Pancreas (tissue), 10 donors: Measurements from ENCODE around the gene PRR15L. TPM values are rescaled to one million over a fixed set of nuclear protein-coding genes. Genes with fewer than 3 reads are reported as not detected.

Source experiments
- ATAC-seq, 4 donors: fragments of 200-7000 bp; cut with Tn5 transposase; one replicate each; pipeline versions ENCODE4 v1.8.0 to v1.9.1; 2020; ENCODE audit warnings: mild to moderate bottlenecking in 4 of 4, moderate library complexity in 4 of 4
- DNase-seq, 6 donors: peaks; one replicate each; pipeline ENCODE4 v3.0.0-alpha.2; 2020
- FAIRE-seq: peaks from 2 replicates; lab custom pipeline; 2012; peaks lifted over from hg19 to GRCh38; lab: Jason Lieb, UNC
- H3K27ac ChIP-seq, 4 donors: fragments of 200-600 bp; sonication (generic); 1 replicate in 3 of 4; 2 replicates in 1 of 4; pipeline versions ENCODE4 v1.5.0 to v1.8.0; 2020
- H3K27me3 ChIP-seq, 4 donors: fragments of 200-600 bp; one replicate each; pipeline ENCODE4 v1.8.0; 2021
- H3K36me3 ChIP-seq, 3 donors: fragments of 200-600 bp; sonication (generic) in 1 of 3; one replicate each; pipeline versions ENCODE4 v1.5.0 to v1.8.0; 2020 to 2021
- H3K4me1 ChIP-seq, 3 donors: fragments of 200-600 bp; one replicate each; pipeline ENCODE4 v1.8.0; 2021
- H3K4me3 ChIP-seq, 4 donors: fragments of 200-600 bp; sonication (generic) in 2 of 4; one replicate each; pipeline versions ENCODE4 v1.5.0 to v1.8.0; 2020 to 2021
- H3K9me3 ChIP-seq, 4 donors: fragments of 200-600 bp; one replicate each; pipeline ENCODE4 v1.8.0; 2021
- WGBS, 2 donors: extraction: QIAGEN DNeasy Blood & Tissue Kit; methylation state at CpG; one replicate each; pipeline ENCODE4 v1.1.7; 2013; 5-methylcytosine and 5-hydroxymethylcytosine counted together
- intact Hi-C, 3 donors: fragments of 100-400 bp; cut with DNase I; formaldehyde crosslinking; loops; one replicate each; pipeline versions ENCODE4 v1.11.1 to v1.14.2; 2022
- polyA plus RNA-seq, 2 donors: library from polyadenylated mRNA; stranded (reverse); fragments of 200-250 nt; gene quantifications; one replicate each; pipeline ENCODE4 v1.2.3, GENCODE V29; 2013
- total RNA-seq, 6 donors: library from RNA; stranded (reverse); fragmentation: NEBNext Ultra II Directional in 4 of 6; extraction: Animal tissue kit (Norgen Biotek cat#: 25700) in 4 of 6; gene quantifications; one replicate each; pipeline versions ENCODE4 v1.2.1 to v1.2.4, GENCODE V29; 2021 to 2023
- TF ChIP-seq, protein P1 (sequence below), 4 donors: fragments of 200-600 bp; sonication (generic) in 3 of 4; IDR thresholded peaks; one replicate each; pipeline versions ENCODE4 v1.5.0 to v1.8.0; 2021; ENCODE audit warnings: antibody characterized with exemption in 4 of 4
- donor health status: healthy with polysubstance abuse.
- donor health status: DM: no; HTN: no; CAD: no; lungs with moderate emphysema.
- donor health status: DM: no; HTN: no; CAD: no.
- donor health status: control.
- donor health status: control.
- donor health status: Bipolar disorder and iron deficiency.
- donor health status: DM: yes; HTN: yes; CAD: no.
- donor health status: DM: no; HTN: no; CAD: no.
- donor health status: DM: no; HTN: no; CAD: no.
- donor health status: DM: yes; HTN: yes; CAD: no.

PRR15L gene
- total and polyA plus RNA-seq, 8 donors = 26.6 to 68.6 (median 49.8) TPM

GRCh38 chr17:47948706-47949196 is 8.9 kb downstream of the PRR15L start:
- Histone ChIP-seq H3K9me3 (no peaks in the 10 kb centered on the region), H3K4me1 (peaks cover 66 to 87% (median 79%) of the 10 kb centered on the region in 3 donors), H3K4me3 (peak overlapping the region in 1 of 4 donors; percentile 25), H3K27me3 (no peaks in the 10 kb centered on the region), H3K27ac (peak overlapping the region; percentile 85 to 97 (median 92)), H3K36me3 (peaks cover 0 to 14% (median 12%) of the 10 kb centered on the region in 3 donors)
- TF ChIP-seq, protein P1, sequence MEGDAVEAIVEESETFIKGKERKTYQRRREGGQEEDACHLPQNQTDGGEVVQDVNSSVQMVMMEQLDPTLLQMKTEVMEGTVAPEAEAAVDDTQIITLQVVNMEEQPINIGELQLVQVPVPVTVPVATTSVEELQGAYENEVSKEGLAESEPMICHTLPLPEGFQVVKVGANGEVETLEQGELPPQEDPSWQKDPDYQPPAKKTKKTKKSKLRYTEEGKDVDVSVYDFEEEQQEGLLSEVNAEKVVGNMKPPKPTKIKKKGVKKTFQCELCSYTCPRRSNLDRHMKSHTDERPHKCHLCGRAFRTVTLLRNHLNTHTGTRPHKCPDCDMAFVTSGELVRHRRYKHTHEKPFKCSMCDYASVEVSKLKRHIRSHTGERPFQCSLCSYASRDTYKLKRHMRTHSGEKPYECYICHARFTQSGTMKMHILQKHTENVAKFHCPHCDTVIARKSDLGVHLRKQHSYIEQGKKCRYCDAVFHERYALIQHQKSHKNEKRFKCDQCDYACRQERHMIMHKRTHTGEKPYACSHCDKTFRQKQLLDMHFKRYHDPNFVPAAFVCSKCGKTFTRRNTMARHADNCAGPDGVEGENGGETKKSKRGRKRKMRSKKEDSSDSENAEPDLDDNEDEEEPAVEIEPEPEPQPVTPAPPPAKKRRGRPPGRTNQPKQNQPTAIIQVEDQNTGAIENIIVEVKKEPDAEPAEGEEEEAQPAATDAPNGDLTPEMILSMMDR (IDR thresholded peaks at IDR 0.05) = no peak
- 4 to 8% methylated on average over 5 of the region's 5 CpGs for whole genome bisulfite sequencing, 2 donors
- DNase-seq (peak; percentile 62 to 85 (median 76)), FAIRE-seq (no peak), ATAC-seq (peak; percentile 40 to 55 (median 48))
- intact Hi-C loops = no loop called here

DNA sequence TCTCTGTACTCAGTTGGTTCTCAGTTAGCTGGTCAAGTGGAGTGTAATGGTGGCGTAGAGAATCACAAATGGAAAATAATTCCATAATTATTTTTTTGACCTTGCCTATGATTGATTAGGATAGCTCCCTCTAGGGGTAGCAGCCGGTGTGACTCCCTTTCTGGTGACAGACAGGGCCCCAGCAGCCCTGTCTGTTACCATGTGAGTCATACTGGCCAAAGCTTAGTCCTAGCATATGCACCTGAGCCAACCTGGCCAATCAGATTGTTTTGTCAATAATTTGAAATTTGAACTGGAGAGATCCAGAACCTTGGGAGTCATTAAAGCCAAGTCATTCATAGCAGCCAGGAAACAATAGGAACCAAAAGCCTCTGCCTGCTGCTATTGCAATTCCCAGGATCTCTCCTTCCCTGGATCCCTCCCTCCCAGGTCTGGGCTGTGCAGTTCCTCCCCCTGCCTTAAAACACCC is 10.7 kb downstream of the PRR15L start:
- WGBS, 2 donors = 4 to 7% methylated on average over 2 of the region's 2 CpGs
- H3K27me3 ChIP-seq = no peaks in the 10 kb centered on the region
- intact Hi-C loops = no loop called here
- peak overlapping the region; percentile 42 to 97 (median 71) for H3K27ac ChIP-seq
- no peak overlapping the region for H3K4me3 ChIP-seq
- ATAC-seq (peak; percentile 59 to 70 (median 67)), FAIRE-seq (peak; percentile 34), DNase-seq (peak; percentile 87 to 93 (median 92))
- H3K36me3 ChIP-seq = peaks cover 0 to 2% (median 2%) of the 10 kb centered on the region in 3 donors
- peaks cover 61 to 82% (median 65%) of the 10 kb centered on the region in 3 donors for H3K4me1 ChIP-seq
- H3K9me3 ChIP-seq = no peaks in the 10 kb centered on the region
- TF ChIP-seq, protein P1 (IDR thresholded peaks at IDR 0.05) = peak; percentile 87 to 95 (median 90)

- Histone ChIP-seq H3K27ac (peak overlapping the region; percentile 42 to 97 (median 71)), H3K4me3 (no peak overlapping the region), H3K4me1 (peaks cover 57 to 78% (median 61%) of the 10 kb centered on the region in 3 donors), H3K27me3 (no peaks in the 10 kb centered on the region), H3K9me3 (no peaks in the 10 kb centered on the region), H3K36me3 (no peaks in the 10 kb centered on the region)
- WGBS, 2 donors = 85 to 87% methylated on average over 6 of the region's 6 CpGs
- FAIRE-seq = no peak
- peak in 2 of 6 donors; percentile 58 to 60 for DNase-seq
- intact Hi-C loops = no loop called here
- TF ChIP-seq, protein P1 (IDR thresholded peaks at IDR 0.05) = no peak
- ATAC-seq = no peak
Observed at GRCh38 chr17:47946516-47946915, 11.2 kb downstream of the PRR15L start.

DNA sequence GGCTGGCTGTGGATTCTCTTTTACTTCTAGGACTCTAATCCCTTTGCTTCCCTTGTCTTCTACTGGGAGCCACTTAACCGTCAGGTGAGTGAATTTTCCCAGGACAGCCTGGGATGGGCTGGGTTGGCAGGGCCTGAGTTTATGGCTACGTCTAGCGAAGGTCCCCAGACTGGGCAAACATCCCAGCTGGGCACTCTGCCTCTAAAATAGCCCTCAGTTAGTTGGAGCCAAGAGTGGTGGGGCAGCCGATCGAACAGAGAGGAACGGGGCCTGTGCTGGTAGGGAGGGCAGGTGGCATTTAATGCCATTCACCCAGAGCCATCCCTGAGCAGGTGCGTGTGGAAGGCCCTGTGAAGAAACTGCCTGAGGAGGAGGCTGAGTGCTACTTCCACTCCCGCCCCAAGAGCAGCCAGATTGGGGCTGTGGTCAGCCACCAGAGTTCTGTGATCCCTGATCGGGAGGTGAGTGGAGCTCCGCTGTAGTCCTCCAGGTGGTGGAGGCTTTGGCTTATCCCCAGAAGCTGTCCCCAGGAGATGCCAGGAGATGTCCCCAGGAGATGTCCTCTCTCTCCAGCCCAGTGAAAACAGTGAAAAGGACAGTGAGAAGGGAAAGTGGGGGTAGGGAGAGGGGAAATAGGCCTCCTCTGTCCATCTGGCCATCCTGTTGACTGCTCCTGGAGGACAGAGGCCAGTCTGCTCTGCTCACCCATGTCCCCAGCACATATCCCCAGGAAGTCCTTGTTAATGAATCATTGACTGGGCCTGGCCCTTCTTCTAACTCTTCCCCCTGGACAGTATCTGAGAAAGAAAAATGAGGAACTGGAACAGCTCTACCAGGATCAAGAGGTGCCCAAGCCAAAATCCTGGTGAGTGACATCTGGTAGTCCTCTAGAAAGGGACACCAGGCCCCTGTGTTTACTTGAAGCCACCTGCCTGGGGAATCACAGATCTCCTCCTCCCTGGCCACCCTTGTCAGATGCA is 11.9 kb downstream of the PRR15L start:
- H3K27ac ChIP-seq = peak overlapping the region; percentile 42 to 97 (median 71)
- TF ChIP-seq, protein P1 (IDR thresholded peaks at IDR 0.05) = no peak
- H3K27me3 ChIP-seq = no peaks in the 10 kb centered on the region
- 29 to 39% methylated on average over 10 of the region's 10 CpGs for WGBS, 2 donors
- no peaks in the 10 kb centered on the region for H3K36me3 ChIP-seq
- H3K4me3 ChIP-seq = no peak overlapping the region
- DNase-seq (peak in 5 of 6 donors; percentile 67 to 81 (median 73)), ATAC-seq (peak in 1 of 4 donors; percentile 1), FAIRE-seq (no peak)
- peaks cover 50 to 72% (median 54%) of the 10 kb centered on the region in 3 donors for H3K4me1 ChIP-seq
- intact Hi-C loops = no loop called here
- H3K9me3 ChIP-seq = no peaks in the 10 kb centered on the region
